Omental fat pad (tissue), 4 donors: ENCODE results near the gene MAML1. TPM values are rescaled to one million over a fixed set of nuclear protein-coding genes. Genes with fewer than 3 reads are reported as not detected.
"Not testable (repeated sequence)": the region's sequence is repeated elsewhere in the genome, so short reads cannot be mapped to it uniquely, and the experiment has no call there.

Experiments used
- ATAC-seq: fragments of 150-250 bp; one replicate; pipeline ENCODE4 v1.9.1; 2016; ENCODE audit warnings: mild to moderate bottlenecking, moderate library complexity; ENCODE audit not compliant: low FRiP score
- DNase-seq: peaks from one replicate; pipeline ENCODE4 v3.0.0-alpha.2; 2019; ENCODE audit warnings: low spot score
- CTCF ChIP-seq, 3 donors: fragments of 450-650 bp; IDR thresholded peaks; one replicate each; pipeline ENCODE4 v1.5.1; 2016 to 2017; ENCODE audit warnings: antibody characterized with exemption in 3 of 3, mild to moderate bottlenecking in 3 of 3, moderate library complexity in 2 of 3
- total RNA-seq, 4 donors: library from RNA; depleted of rRNA; stranded (reverse); fragments of >200 nt; gene quantifications; one replicate each; pipeline ENCODE4 v1.1.0, GENCODE V29; 2016

MAML1 gene, protein sequence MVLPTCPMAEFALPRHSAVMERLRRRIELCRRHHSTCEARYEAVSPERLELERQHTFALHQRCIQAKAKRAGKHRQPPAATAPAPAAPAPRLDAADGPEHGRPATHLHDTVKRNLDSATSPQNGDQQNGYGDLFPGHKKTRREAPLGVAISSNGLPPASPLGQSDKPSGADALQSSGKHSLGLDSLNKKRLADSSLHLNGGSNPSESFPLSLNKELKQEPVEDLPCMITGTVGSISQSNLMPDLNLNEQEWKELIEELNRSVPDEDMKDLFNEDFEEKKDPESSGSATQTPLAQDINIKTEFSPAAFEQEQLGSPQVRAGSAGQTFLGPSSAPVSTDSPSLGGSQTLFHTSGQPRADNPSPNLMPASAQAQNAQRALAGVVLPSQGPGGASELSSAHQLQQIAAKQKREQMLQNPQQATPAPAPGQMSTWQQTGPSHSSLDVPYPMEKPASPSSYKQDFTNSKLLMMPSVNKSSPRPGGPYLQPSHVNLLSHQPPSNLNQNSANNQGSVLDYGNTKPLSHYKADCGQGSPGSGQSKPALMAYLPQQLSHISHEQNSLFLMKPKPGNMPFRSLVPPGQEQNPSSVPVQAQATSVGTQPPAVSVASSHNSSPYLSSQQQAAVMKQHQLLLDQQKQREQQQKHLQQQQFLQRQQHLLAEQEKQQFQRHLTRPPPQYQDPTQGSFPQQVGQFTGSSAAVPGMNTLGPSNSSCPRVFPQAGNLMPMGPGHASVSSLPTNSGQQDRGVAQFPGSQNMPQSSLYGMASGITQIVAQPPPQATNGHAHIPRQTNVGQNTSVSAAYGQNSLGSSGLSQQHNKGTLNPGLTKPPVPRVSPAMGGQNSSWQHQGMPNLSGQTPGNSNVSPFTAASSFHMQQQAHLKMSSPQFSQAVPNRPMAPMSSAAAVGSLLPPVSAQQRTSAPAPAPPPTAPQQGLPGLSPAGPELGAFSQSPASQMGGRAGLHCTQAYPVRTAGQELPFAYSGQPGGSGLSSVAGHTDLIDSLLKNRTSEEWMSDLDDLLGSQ
- 10 to 100 TPM; 12.6 to 28.1 (median 21.1) TPM for total RNA-seq

GRCh38 chr5:179732412-179732917, at the start of gene MAML1:
Gene MAML1 (plus strand): TSS chr5:179732822. CDS start chr5:179733113, 291 bp downstream.
- ATAC-seq = peak; percentile 99
- no peak for TF ChIP-seq CTCF (IDR thresholded peaks at IDR 0.05)
- peak; percentile 97 for DNase-seq

GRCh38 chr5:179689212-179689611, 43.4 kb upstream of the MAML1 start:
- ATAC-seq, DNase-seq: not testable (repeated sequence)

- ATAC-seq = no peak
- no peak for DNase-seq
- TF ChIP-seq CTCF (IDR thresholded peaks at IDR 0.05) = no peak
These were observed 38.1 kb upstream of the MAML1 start for GRCh38 chr5:179694561-179694960.

GRCh38 chr5:179696603-179697002, 36.0 kb upstream of the MAML1 start:
- TF ChIP-seq CTCF (IDR thresholded peaks at IDR 0.05) = no peak
- ATAC-seq (no peak), DNase-seq (no peak)

- no peak for TF ChIP-seq CTCF (IDR thresholded peaks at IDR 0.05)
- DNase-seq (no peak), ATAC-seq (no peak)
These were observed 35.5 kb upstream of the MAML1 start for GRCh38 chr5:179697108-179697507.

DNA sequence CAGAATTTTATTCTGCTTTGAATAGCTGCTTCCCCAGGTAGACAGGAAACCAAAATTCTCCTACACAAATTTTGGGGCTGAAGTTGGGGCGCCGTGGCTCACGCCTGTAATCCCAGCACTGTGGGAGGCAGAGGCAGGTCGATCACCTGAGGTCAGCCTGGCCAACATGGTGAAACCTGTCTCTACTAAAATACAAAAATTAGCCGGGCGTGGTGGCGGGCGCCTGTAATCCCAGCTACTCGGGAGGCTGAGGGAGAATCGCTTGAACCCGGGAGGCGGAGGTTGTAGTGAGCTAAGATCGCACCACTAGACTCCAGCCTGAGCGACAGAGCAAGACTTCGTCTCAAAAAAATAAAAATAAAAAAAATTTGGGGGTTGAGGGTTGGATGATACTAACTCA, 35.1 kb upstream of the MAML1 start:
- not testable (repeated sequence) for DNase-seq, ATAC-seq

DNA sequence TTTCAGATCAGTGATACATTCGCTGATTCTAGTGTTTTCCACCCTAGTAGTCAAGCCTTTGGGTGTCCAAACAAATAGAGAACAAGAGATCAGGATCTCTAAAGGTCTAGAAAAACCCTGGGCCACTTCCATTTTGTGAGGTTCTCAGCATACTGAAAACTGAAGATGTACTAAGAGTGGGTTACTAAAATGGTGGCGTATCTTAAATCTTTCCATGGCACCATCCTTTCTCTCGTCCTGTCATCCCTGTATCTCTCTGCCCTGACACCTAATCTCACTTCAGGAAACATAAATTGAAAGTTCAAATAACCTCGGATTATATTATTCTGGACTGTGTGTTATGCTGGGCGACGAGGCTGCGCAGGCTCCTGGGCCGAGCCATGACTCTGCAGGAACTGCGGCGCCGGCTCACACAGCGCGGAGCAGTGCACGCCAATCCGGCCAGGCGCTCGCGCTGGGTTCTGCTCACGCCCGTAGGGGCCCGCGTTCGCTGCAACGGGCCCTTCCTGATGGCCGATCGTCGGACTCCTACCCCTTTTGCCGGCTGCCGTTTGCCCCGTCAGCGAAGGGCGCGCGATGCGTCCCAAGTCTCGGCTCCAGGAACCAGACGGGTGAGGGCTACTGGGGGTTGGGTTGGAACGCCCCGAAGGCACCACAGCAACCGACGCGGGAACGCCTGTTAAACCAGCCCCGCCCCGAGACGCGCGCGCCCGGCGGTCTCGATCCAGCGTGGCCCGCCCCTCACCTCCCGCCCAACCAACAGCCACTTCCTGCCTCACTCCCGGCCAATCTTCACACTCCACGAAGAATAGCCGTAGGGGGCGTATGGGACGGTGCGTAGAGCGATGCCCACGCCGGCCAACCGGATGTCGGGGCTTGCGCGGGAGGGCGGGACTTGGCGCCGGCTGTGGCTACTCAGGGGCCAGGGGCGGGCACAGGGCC, 34.4 kb upstream of the MAML1 start:
- no peak for TF ChIP-seq CTCF (IDR thresholded peaks at IDR 0.05)
- ATAC-seq (peak; percentile 98), DNase-seq (peak; percentile 92)
